ENCODE measurements around the gene PCDH12. TPM values are rescaled to one million over a fixed set of nuclear protein-coding genes. Genes with fewer than 3 reads are reported as not detected.

The PCDH12 gene
- total and polyA plus RNA-seq, 2 of the 8 experiments (the other 6 are each of a cell fraction or from before 2014, with no cell fraction given), result 0.06 to 0.17 TPM

DNA sequence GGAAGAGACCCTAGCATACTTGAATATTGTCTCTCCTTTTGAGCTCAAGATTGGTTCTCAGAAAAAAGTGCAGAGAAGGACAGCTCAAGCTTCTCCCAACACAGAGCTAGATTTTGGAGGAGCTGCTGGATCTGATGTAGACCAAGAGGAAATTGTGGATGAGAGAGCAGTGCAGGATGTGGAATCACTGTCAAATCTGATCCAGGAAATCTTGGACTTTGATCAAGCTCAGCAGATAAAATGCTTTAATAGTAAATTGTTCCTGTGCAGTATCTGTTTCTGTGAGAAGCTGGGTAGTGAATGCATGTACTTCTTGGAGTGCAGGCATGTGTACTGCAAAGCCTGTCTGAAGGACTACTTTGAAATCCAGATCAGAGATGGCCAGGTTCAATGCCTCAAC, 20.4 kb upstream of the PCDH12 start:
- Histone ChIP-seq H3K4ac (replicated peaks; ENCODE audit: insufficient read length, low read depth, low read length) (no peak overlapping the region), H2BK5ac (ENCODE audit: low read depth, low read length) (no peak overlapping the region), H4K5ac (ENCODE audit: insufficient read length, low read depth, low read length) (no peak overlapping the region), H3K27me3 (replicated peaks in 1 of 4; ENCODE audit: control insufficient read depth in 3 of 4, extremely low read depth in 1 of 4, insufficient read depth in 3 of 4, low read length in 3 of 4) (no peaks in the 10 kb centered on the region), H3K4me1 (replicated peaks in 1 of 4; ENCODE audit: control insufficient read depth in 3 of 4, insufficient read depth in 4 of 4, low read length in 3 of 4) (no peaks in the 10 kb centered on the region), H2BK12ac (ENCODE audit: low read depth, low read length) (no peak overlapping the region), H3K79me1 (ENCODE audit: low read depth, low read length) (no peaks in the 10 kb centered on the region), H3K79me2 (ENCODE audit: control insufficient read depth in 1 of 2, insufficient read depth in 2 of 2, low read length in 2 of 2) (no peaks in the 10 kb centered on the region), H4K91ac (replicated peaks; ENCODE audit: insufficient read length, low read length) (no peak overlapping the region), H2BK20ac (ENCODE audit: low read length) (no peak overlapping the region), H3K18ac (ENCODE audit: extremely low read depth, low read length) (no peak overlapping the region), H4K8ac (ENCODE audit: extremely low read depth, insufficient read depth, low read length) (no peak overlapping the region), H3K23ac (ENCODE audit: insufficient read length) (no peak overlapping the region), H3K36me3 (ENCODE audit: control insufficient read depth in 2 of 4, insufficient read depth in 4 of 4, low read length in 3 of 4) (peaks cover 0 to 42% (median 18%) of the 10 kb centered on the region in 4 experiments; a peak in 6 of 8 replicates), H3K14ac (ENCODE audit: insufficient read length) (no peak overlapping the region), H3K9me3 (ENCODE audit: insufficient read depth in 2 of 2, low read depth in 1 of 2, low read length in 1 of 2) (no peaks in the 10 kb centered on the region), H3K4me2 (ENCODE audit: insufficient read depth in 1 of 2, low read depth in 2 of 2, low read length in 2 of 2) (no peak overlapping the region), H2AFZ (ENCODE audit: low read length) (no peak overlapping the region), H3K9ac (replicated peaks in 1 of 4; ENCODE audit: extremely low read depth in 1 of 4, low read depth in 3 of 4, low read length in 3 of 4) (no peak overlapping the region), H2BK120ac (replicated peaks; ENCODE audit: low read depth, low read length) (no peak overlapping the region), H2AK5ac (ENCODE audit: low read depth, low read length) (no peak overlapping the region), H3K23me2 (ENCODE audit: low read depth, low read length) (no peaks in the 10 kb centered on the region), H3K56ac (replicated peaks; ENCODE audit: insufficient read length, low read depth, low read length) (no peak overlapping the region), H2BK15ac (ENCODE audit: low read length) (no peak overlapping the region), H3K4me3 (ENCODE audit: extremely low read depth in 1 of 4, insufficient read depth in 2 of 4, low read depth in 3 of 4, low read length in 4 of 4) (no peak overlapping the region), H3K27ac (ENCODE audit: low read depth, low read length) (no peak overlapping the region), H4K20me1 (replicated peaks in 1 of 2; ENCODE audit: control insufficient read depth in 1 of 2, insufficient read depth in 2 of 2, low read length in 2 of 2) (no peaks in the 10 kb centered on the region)
- ChIA-PET POLR2A (ENCODE audit: partially characterized antibody) (interaction anchor here (1.2 kb wide), 1 partner anchor 34 kb away, joined by 3 read pairs; no protein-coding TSS in a partner anchor), CTCF (ENCODE audit: partially characterized antibody) (interaction anchor here (0.6 to 5.0 kb wide), 7 partner anchors 9 to 174 kb away, joined by 3 to 26 read pairs (median 5); partner anchors contain the start of gene RNF14)
- TF ChIP-seq SIX5 (IDR thresholded peaks at IDR 0.05; ENCODE audit: low read depth, low read length) (no peak), MAFK (IDR thresholded peaks at IDR 0.05; ENCODE audit: low read depth, low read length) (no peak), RAD21 (IDR thresholded peaks at IDR 0.05 in 1 of 2, conservative IDR thresholded peaks at IDR 0.05 in 1 of 2; ENCODE audit: low read depth in 2 of 2, low read length in 2 of 2) (no peak), CHD1 (IDR thresholded peaks at IDR 0.05; ENCODE audit: low read depth, low read length) (no peak), EGR1 (IDR thresholded peaks at IDR 0.05; ENCODE audit: borderline replicate concordance, low read depth, low read length) (no peak), BACH1 (IDR thresholded peaks at IDR 0.05; ENCODE audit: low read length) (no peak), SIRT6 (IDR thresholded peaks at IDR 0.05; ENCODE audit: low read length) (no peak)
- FAIRE-seq, result no peak
- no peak for DNase-seq (ENCODE audit: low read depth in 1 of 2, low spot score in 2 of 2)
